ENCODE measurements around the gene KIF5C.

DNA sequence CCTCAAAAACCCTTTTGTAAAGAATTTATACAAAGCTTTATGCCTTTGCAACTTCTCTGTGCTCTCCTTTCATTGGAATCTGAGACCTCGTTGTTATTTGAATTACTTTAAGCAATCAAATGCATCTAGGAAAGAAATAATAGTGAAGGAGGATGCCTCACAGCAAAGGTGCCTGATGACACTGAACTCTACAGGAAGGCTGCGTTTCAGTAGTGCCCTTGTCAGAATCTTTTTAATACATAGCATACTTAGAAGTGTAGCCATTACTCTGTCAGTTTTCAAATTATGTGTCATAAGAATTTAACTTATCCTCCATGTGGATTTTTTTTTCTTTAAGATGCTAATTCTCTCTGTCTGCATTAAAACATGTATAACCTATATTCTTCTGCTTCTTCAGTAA is 153.9 kb downstream of the KIF5C start:
- TF ChIP-seq CTCF (IDR thresholded peaks at IDR 0.05) (no peak), POLR2A (IDR thresholded peaks at IDR 0.05) (no peak)
